Chondrocyte (in vitro differentiated cells): Measurements from ENCODE around the gene SLC12A3. TPM values are rescaled to one million over a fixed set of nuclear protein-coding genes. Genes with fewer than 3 reads are reported as not detected.

Experiments used
- DNase-seq: peaks from one replicate; pipeline ENCODE4 v3.0.0; 2021; ENCODE audit warnings: mixed read lengths, low spot score
- H3K27ac Mint-ChIP-seq: one replicate; pipeline ENCODE4 v1.8.0; 2021; ENCODE audit warnings: mild to moderate bottlenecking, moderate library complexity, mixed read lengths; ENCODE audit not compliant: unreplicated experiment
- H3K27me3 Mint-ChIP-seq: 2 replicates; pipeline ENCODE4 v1.8.0; 2021; ENCODE audit warnings: low read depth, mixed read lengths
- H3K36me3 Mint-ChIP-seq: 2 replicates; pipeline ENCODE4 v1.8.0; 2021; ENCODE audit warnings: low read depth, mixed read lengths
- H3K4me1 Mint-ChIP-seq: 2 replicates; pipeline ENCODE4 v1.8.0; 2021; ENCODE audit warnings: low read depth, mild to moderate bottlenecking, mixed read lengths
- H3K4me3 Mint-ChIP-seq: one replicate; pipeline ENCODE4 v1.8.0; 2021; ENCODE audit warnings: mild to moderate bottlenecking, moderate library complexity, mixed read lengths; ENCODE audit not compliant: unreplicated experiment
- H3K9me3 Mint-ChIP-seq: 2 replicates; pipeline ENCODE4 v1.8.0; 2021; ENCODE audit warnings: low read depth, mixed read lengths
- total RNA-seq: library from RNA; stranded (reverse); gene quantifications from 3 replicates; pipeline ENCODE4 v1.2.1, GENCODE V29; 2021
- TF ChIP-seq, protein P1 (sequence below): fragments of 200-600 bp; sonication (generic); IDR thresholded peaks from 2 replicates; pipeline ENCODE4 v1.5.0; 2021; ENCODE audit warnings: antibody characterized with exemption, mild to moderate bottlenecking, moderate library complexity

The SLC12A3 gene
- total RNA-seq, 1 donor from 2014 or later = not detected

GRCh38 chr16:56869513-56870275 is 4.7 kb downstream of the SLC12A3 start:
- no peak overlapping the region for H3K4me3 Mint-ChIP-seq
- no peaks in the 10 kb centered on the region for H3K36me3 Mint-ChIP-seq
- H3K4me1 Mint-ChIP-seq = peaks cover 10% of the 10 kb centered on the region
- H3K9me3 Mint-ChIP-seq = no peaks in the 10 kb centered on the region
- H3K27ac Mint-ChIP-seq = no peak overlapping the region
- H3K27me3 Mint-ChIP-seq = no peaks in the 10 kb centered on the region
- TF ChIP-seq, protein P1, sequence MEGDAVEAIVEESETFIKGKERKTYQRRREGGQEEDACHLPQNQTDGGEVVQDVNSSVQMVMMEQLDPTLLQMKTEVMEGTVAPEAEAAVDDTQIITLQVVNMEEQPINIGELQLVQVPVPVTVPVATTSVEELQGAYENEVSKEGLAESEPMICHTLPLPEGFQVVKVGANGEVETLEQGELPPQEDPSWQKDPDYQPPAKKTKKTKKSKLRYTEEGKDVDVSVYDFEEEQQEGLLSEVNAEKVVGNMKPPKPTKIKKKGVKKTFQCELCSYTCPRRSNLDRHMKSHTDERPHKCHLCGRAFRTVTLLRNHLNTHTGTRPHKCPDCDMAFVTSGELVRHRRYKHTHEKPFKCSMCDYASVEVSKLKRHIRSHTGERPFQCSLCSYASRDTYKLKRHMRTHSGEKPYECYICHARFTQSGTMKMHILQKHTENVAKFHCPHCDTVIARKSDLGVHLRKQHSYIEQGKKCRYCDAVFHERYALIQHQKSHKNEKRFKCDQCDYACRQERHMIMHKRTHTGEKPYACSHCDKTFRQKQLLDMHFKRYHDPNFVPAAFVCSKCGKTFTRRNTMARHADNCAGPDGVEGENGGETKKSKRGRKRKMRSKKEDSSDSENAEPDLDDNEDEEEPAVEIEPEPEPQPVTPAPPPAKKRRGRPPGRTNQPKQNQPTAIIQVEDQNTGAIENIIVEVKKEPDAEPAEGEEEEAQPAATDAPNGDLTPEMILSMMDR = peak; percentile 28
- DNase-seq = no peak

DNA sequence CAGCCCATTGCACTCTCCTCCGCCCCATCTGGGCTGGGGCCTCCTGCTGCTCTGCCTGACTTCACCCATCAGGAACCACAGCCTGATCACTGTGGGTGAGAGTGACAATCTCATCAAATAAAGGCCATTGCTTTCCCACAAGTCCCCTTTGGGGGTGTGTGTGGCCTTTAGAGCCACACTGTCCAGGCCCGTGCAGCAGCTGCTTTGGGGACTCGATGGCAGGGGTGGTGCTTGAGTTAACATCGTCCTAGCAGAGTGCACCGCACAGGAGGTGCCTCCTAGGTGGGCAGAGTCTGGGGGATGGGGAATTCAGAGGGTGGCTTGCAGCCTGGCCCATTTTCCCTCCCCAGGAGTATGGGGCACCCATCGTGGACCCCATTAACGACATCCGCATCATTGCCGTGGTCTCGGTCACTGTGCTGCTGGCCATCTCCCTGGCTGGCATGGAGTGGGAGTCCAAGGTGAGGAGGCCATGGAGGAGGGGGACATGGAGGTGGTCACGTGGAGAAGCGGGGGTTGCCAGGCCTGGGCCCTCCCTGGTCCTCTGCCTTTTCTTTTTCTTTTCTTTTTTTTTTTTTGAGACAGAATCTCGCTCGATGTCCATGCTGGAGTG is 5.4 kb downstream of the SLC12A3 start:
- no peak overlapping the region for H3K4me3 Mint-ChIP-seq
- TF ChIP-seq, protein P1 = no peak
- H3K9me3 Mint-ChIP-seq = no peaks in the 10 kb centered on the region
- no peak overlapping the region for H3K27ac Mint-ChIP-seq
- H3K27me3 Mint-ChIP-seq = no peaks in the 10 kb centered on the region
- no peak for DNase-seq
- no peaks in the 10 kb centered on the region for H3K36me3 Mint-ChIP-seq
- H3K4me1 Mint-ChIP-seq = peaks cover 13% of the 10 kb centered on the region

- H3K27me3 Mint-ChIP-seq = no peaks in the 10 kb centered on the region
- no peak for DNase-seq
- TF ChIP-seq, protein P1 = peak; percentile 15
- no peak overlapping the region for H3K27ac Mint-ChIP-seq
- H3K4me1 Mint-ChIP-seq = peaks cover 13% of the 10 kb centered on the region
- no peaks in the 10 kb centered on the region for H3K36me3 Mint-ChIP-seq
- no peaks in the 10 kb centered on the region for H3K9me3 Mint-ChIP-seq
- no peak overlapping the region for H3K4me3 Mint-ChIP-seq
Measured at GRCh38 chr16:56871172-56871593, 6.2 kb downstream of the SLC12A3 start.

GRCh38 chr16:56872863-56873391 is 7.9 kb downstream of the SLC12A3 start:
- no peaks in the 10 kb centered on the region for H3K36me3 Mint-ChIP-seq
- H3K4me3 Mint-ChIP-seq = no peak overlapping the region
- TF ChIP-seq, protein P1 = no peak
- peaks cover 8% of the 10 kb centered on the region for H3K4me1 Mint-ChIP-seq
- no peak overlapping the region for H3K27ac Mint-ChIP-seq
- no peaks in the 10 kb centered on the region for H3K9me3 Mint-ChIP-seq
- no peaks in the 10 kb centered on the region for H3K27me3 Mint-ChIP-seq
- DNase-seq = no peak

- Mint-ChIP-seq H3K36me3 (no peaks in the 10 kb centered on the region), H3K27me3 (no peaks in the 10 kb centered on the region), H3K4me1 (peaks cover 8% of the 10 kb centered on the region), H3K4me3 (no peak overlapping the region), H3K27ac (no peak overlapping the region), H3K9me3 (no peaks in the 10 kb centered on the region)
- TF ChIP-seq, protein P1 = no peak
- DNase-seq = no peak
Measured at GRCh38 chr16:56874800-56875199, 9.8 kb downstream of the SLC12A3 start.
